ENCODE measurements around the gene TBXAS1.

- TF ChIP-seq CTCF (IDR thresholded peaks at IDR 0.05), result no peak
- TF ChIP-seq POLR2A (IDR thresholded peaks at IDR 0.05), result no peak
- TF ChIP-seq POLR2AphosphoS5 (IDR thresholded peaks at IDR 0.05), result no peak
These were observed 204.0 kb downstream of the TBXAS1 start for GRCh38 chr7:140033036-140033435.
